Loucy (cell line): ENCODE data around the gene GSE1.

Experiments
- CTCF ChIP-seq: fragments of 200-600 bp; sonication (generic); conservative IDR thresholded peaks from 2 replicates; pipeline ENCODE4 v1.5.1; 2014; ENCODE audit warnings: mild to moderate bottlenecking, antibody characterized with exemption, low read length
- EZH2phosphoT487 ChIP-seq: fragments of 200-600 bp; IDR thresholded peaks from 2 replicates; pipeline ENCODE4 v1.6.1; 2018; ENCODE audit warnings: antibody characterized with exemption, mild to moderate bottlenecking, moderate library complexity, borderline replicate concordance

GRCh38 chr16:85592700-85593493 is 20.2 kb upstream of the GSE1 start:
- no peak for TF ChIP-seq CTCF
- TF ChIP-seq EZH2phosphoT487: no peak
